Activated naive CD8-positive, alpha-beta T cell treated with anti-CD3 and anti-CD28 coated beads for 36 hours (primary cell): ENCODE results near the gene CD84. TPM values are rescaled to one million over a fixed set of nuclear protein-coding genes. Genes with fewer than 3 reads are reported as not detected.
"Not testable (repeated sequence)": the region's sequence is repeated elsewhere in the genome, so short reads cannot be mapped to it uniquely, and the experiment has no call there.

Source experiments
- DNase-seq: peaks from one replicate; pipeline ENCODE4 v3.0.0; 2021
- H3K27ac Mint-ChIP-seq: one replicate; pipeline ENCODE4 v1.8.0; 2022; ENCODE audit warnings: mild to moderate bottlenecking, moderate library complexity, mixed read lengths
- H3K27me3 Mint-ChIP-seq: one replicate; pipeline ENCODE4 v1.8.0; 2022; ENCODE audit warnings: mild to moderate bottlenecking, mixed read lengths
- H3K36me3 Mint-ChIP-seq: one replicate; pipeline ENCODE4 v1.8.0; 2021; ENCODE audit warnings: mild to moderate bottlenecking, mixed read lengths
- H3K4me1 Mint-ChIP-seq: one replicate; pipeline ENCODE4 v1.8.0; 2021; ENCODE audit warnings: mixed read lengths
- H3K4me3 Mint-ChIP-seq: one replicate; pipeline ENCODE4 v1.8.0; 2022; ENCODE audit warnings: mild to moderate bottlenecking, moderate library complexity, mixed read lengths
- H3K9me3 Mint-ChIP-seq: one replicate; pipeline ENCODE4 v1.8.0; 2022; ENCODE audit warnings: mixed read lengths
- total RNA-seq, 2 experiments: library from RNA; stranded (reverse); gene quantifications; one replicate each; pipeline ENCODE4 v1.2.3, GENCODE V29; 2021

CD84 gene
- total RNA-seq, 2 experiments from 2014 or later, result 13.5 to 13.7 TPM

DNA sequence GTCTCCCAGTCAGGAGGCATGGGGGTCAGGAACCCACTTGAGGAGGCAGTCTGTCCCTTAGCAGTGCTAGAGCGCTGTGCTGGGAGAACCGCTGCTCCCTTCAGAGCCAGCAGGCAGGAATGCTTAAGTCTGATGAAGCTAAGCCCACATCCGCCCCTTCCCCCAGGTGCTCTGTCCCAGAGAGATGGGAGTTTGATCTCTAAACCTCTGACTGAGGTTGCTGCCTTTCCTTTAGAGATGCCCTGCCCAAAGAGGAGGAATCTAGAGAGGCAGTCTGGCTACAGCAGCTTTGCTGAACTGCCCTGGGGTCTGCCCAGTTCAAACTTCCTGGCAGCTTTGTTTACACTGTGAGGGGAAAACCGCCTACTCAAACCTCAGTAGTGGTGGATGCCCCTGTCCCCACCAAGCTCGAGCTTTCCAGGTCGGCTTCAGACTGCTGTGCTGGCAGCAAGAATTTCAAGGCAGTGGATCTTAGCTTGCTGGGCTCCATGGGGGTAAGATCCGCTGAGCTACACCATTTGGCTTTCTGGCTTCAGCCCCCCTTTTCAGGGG lies 49.8 kb downstream of the CD84 start:
- DNase-seq, H3K27me3 Mint-ChIP-seq, H3K4me3 Mint-ChIP-seq: not testable (repeated sequence)
- Mint-ChIP-seq H3K4me1 (peaks cover 25% of the 10 kb centered on the region), H3K27ac (peak overlapping the region; percentile 74), H3K36me3 (peaks cover 46% of the 10 kb centered on the region), H3K9me3 (peaks cover 48% of the 10 kb centered on the region)

DNA sequence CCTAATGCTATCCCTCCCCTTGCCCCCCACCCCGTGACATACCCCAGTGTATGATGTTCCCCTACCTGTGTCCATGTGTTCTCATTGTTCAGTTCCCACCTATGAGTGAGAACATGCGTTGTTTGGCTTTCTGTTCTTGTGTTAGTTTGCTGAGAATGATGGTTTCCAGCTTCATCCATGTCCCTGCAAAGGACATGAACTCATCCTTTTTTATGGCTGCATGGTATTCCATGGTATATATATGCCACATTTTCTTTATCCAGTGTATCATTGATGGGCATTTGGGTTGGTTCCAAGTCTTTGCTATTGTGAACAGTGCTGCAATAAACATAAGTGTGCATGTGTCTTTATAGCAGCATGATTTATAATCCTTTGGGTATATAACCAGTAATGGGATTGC lies 55.5 kb downstream of the CD84 start:
- not testable (repeated sequence) for H3K27me3 Mint-ChIP-seq, DNase-seq
- peaks cover 45% of the 10 kb centered on the region for H3K4me1 Mint-ChIP-seq
- H3K27ac Mint-ChIP-seq, result peak overlapping the region; percentile 71
- peaks cover 60% of the 10 kb centered on the region for H3K36me3 Mint-ChIP-seq
- peaks cover 42% of the 10 kb centered on the region for H3K9me3 Mint-ChIP-seq
- H3K4me3 Mint-ChIP-seq, result peak overlapping the region; percentile 71

DNA sequence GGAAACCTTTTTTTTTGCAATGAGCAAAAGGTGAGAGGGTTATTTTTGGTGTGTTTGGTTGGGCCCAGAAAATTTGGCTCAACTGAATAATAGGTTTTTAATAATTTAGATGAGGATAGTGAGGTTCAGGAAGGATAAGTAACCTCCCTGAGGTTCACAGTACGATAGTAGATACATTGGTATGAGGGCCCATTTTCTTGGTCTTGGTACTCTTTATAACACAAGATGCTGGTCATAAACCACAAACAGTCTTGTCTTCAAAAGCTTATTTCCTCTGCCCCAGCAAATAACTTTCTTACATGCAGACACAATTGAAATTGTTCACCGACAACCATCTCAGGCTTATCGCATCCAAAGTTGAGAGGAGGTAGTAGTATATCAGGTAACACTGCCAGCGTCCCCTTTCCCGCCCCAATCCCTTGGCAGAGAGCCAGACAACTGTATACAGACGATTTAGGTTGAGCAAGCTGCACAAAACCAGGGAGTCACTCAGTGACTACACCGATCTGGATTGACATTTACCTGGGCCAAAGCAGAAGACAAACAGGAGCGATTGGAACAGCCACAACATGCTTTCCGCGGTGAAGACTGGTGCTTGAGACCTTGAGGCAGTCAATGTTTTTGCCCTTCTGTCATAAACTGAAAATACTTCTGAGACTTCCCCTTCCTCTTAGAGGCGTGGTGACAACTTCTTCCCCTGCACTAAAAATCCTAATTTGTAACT lies 56.5 kb downstream of the CD84 start, which contains the start of gene SLAMF6:
SLAMF6 (minus strand) TSS at position 634 of the 724 bp plus-strand sequence; CDS start at position 571, 63 bp downstream.
- peaks cover 59% of the 10 kb centered on the region for H3K36me3 Mint-ChIP-seq
- DNase-seq, result peak; percentile 49
- H3K27me3 Mint-ChIP-seq, result no peaks in the 10 kb centered on the region
- H3K4me1 Mint-ChIP-seq, result peaks cover 52% of the 10 kb centered on the region
- peak within 1 kb of the TSS; percentile 97 for H3K27ac Mint-ChIP-seq
- H3K9me3 Mint-ChIP-seq, result peaks cover 38% of the 10 kb centered on the region
- peak within 1 kb of the TSS; percentile 94 for H3K4me3 Mint-ChIP-seq

DNA sequence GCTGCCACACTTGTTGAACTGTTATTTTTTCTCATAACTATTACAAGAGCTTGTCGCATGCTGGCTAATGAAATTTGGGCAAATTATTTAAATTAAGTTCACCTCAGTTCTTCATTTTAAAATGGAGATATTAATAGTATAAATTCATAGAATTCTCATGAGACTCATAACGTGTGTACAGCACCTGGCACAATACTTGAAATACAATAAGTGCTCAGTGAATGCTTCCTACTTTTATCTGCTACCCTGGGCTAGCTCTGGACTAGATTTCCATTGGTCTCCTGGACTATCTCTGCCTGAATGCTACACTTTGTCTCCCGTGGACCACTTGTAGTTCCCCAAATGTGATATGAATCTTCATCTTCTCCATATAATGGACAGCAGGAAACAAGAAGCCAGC lies 57.2 kb downstream of the CD84 start:
- DNase-seq, result no peak
- Mint-ChIP-seq H3K4me3 (peak overlapping the region; percentile 94), H3K27ac (peak overlapping the region; percentile 97), H3K27me3 (no peaks in the 10 kb centered on the region), H3K9me3 (peaks cover 37% of the 10 kb centered on the region), H3K4me1 (peaks cover 56% of the 10 kb centered on the region), H3K36me3 (peaks cover 61% of the 10 kb centered on the region)

DNA sequence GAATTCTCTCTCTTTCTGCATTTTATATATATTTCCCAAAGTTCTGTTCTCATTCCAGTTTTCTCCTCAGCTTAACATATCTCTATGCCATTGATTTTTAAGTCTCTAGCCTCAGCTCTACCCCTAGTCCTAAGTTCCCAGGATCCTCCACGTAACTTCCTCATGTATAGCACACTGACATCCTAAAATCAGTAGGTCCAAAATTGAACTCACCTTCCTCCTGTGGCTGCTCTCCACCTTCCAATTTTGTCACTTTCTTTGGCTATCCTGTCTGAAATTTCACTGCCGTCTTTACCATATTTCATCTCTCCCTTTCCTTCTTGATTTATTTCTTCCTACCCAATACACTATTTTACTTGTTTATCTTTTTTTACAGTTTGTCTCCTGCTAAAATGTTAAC lies 57.7 kb downstream of the CD84 start:
- Mint-ChIP-seq H3K4me3 (peak overlapping the region; percentile 94), H3K27me3 (no peaks in the 10 kb centered on the region), H3K9me3 (peaks cover 37% of the 10 kb centered on the region), H3K27ac (peak overlapping the region; percentile 97), H3K4me1 (peaks cover 61% of the 10 kb centered on the region), H3K36me3 (peaks cover 61% of the 10 kb centered on the region)
- DNase-seq, result no peak

DNA sequence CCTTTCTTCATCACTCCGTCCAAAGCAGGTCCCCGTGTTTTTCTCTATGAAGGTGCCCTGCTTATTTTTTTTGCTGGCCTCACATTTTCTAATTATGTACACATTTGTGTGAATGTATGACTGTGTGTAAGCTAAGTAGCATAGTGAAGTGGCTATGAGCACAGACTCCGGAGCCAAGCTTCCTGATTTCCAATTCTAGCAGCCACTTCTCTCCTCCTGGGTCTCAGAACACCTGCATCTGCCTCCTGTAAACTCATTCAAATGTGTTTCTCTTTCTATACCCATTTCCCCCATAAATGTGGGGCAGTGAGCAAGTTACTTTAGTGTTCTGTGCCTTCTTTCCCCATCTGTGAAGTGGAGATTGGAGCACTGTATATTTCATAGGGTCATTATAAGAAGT lies 58.3 kb downstream of the CD84 start:
- H3K27ac Mint-ChIP-seq, result peak overlapping the region; percentile 97
- H3K4me1 Mint-ChIP-seq, result peaks cover 65% of the 10 kb centered on the region
- peaks cover 36% of the 10 kb centered on the region for H3K9me3 Mint-ChIP-seq
- H3K4me3 Mint-ChIP-seq, result peak overlapping the region; percentile 94
- DNase-seq, result no peak
- no peaks in the 10 kb centered on the region for H3K27me3 Mint-ChIP-seq
- H3K36me3 Mint-ChIP-seq, result peaks cover 62% of the 10 kb centered on the region

DNA sequence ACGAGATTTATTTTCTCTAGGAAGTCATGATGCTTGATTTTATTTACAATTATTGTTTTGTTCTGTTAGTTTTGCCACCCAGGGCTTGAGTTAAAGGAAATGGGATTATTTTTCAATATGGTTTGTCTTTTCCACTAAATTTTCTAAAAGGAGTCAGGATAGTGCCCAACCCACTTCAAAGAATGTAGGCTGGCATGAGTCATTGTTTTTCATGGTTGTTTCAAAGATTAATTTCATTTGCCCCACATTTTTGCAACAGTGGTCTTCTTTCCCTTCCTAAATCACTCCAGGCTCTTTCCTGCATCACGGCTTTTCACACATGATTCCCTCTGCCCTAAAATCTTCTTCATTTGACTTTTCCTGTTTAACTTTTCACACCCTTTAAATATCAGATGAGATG lies 58.7 kb downstream of the CD84 start:
- peaks cover 64% of the 10 kb centered on the region for H3K36me3 Mint-ChIP-seq
- no peak for DNase-seq
- no peaks in the 10 kb centered on the region for H3K27me3 Mint-ChIP-seq
- H3K4me3 Mint-ChIP-seq, result peak overlapping the region; percentile 94
- H3K27ac Mint-ChIP-seq, result peak overlapping the region; percentile 97
- H3K9me3 Mint-ChIP-seq, result peaks cover 35% of the 10 kb centered on the region
- peaks cover 69% of the 10 kb centered on the region for H3K4me1 Mint-ChIP-seq

DNA sequence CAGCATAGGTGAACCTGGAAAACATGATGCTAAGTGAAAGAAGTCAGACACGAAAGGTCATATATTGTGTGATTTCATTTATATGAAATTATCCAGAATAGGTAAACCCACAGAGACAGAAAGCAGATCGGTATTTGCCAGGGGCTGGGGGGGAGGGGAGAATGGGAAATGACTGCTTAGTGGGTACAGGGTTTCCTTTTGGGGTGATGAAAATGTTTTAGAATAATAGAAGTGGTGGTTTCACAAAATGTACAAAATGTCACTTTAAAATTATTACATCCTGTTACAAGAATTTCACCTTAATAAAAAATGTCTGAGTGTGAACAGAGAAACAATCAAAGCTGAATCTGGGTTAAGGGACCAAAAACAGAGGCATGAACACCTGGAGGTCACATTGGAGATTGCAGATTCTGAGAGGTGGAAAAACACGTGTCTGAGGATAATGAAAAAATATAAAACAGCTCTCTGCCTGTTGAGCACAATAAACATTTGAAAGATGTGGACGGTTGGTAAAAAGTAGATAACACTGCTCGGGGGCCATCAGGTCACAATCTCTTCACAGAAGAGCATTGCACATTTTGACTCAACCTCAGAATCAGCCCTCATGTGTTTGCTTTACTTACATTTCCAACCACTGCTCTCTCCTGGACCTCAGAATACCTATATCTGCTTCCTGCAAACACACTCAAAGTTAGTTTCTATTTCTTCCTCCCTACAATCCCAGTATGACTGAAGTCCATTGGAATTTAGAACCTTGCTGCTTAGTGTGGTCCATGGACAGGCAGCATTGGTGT lies 59.5 kb downstream of the CD84 start:
- peaks cover 64% of the 10 kb centered on the region for H3K36me3 Mint-ChIP-seq
- H3K27me3 Mint-ChIP-seq, result no peaks in the 10 kb centered on the region
- peaks cover 75% of the 10 kb centered on the region for H3K4me1 Mint-ChIP-seq
- peak overlapping the region; percentile 97 for H3K27ac Mint-ChIP-seq
- peak; percentile 42 for DNase-seq
- H3K9me3 Mint-ChIP-seq, result peaks cover 31% of the 10 kb centered on the region
- peak overlapping the region; percentile 94 for H3K4me3 Mint-ChIP-seq

DNA sequence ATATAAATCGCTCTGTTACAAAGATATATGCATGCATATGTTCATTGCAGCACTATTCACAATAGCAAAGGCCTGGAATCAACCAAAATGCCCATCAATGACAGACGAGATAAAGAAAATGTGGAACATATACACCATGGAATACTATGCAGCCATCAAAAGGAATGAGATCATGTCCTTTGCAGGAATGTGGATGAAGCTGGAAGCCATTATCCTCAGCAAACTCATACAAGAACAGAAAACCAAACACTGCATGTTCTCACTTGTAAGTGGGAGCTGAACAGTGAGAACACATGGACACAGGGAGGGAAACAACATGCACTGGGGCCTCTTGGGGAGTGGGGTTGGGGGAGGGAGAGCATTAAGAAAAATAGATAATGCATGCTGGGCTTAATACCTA lies 61.8 kb downstream of the CD84 start:
- Mint-ChIP-seq H3K9me3 (peaks cover 40% of the 10 kb centered on the region), H3K27ac (peak overlapping the region; percentile 85), H3K4me1 (peaks cover 87% of the 10 kb centered on the region), H3K36me3 (peaks cover 81% of the 10 kb centered on the region), H3K4me3 (peak overlapping the region; percentile 19)
- DNase-seq, H3K27me3 Mint-ChIP-seq: not testable (repeated sequence)

DNA sequence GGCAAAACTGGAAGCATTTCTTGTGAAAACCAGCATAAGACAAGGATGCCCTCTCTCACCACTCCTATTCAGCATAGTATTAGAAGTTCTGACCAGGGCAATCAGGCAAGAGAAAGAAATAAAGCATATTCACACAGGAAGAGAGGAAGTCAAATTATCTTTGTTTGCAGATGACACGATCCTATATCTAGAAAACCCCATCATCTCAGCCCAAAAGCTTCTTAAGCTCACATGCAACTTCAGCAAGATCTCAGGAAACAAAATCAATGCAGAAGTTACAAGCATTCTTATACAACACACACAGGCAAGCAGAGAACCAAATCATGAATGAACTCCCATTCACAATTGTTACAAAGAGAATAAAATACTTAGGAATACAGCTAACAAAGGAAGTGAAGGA lies 63.4 kb downstream of the CD84 start:
- Mint-ChIP-seq H3K4me3 (peak overlapping the region; percentile 36), H3K27ac (peak overlapping the region; percentile 76), H3K4me1 (peaks cover 81% of the 10 kb centered on the region), H3K36me3 (peaks cover 84% of the 10 kb centered on the region), H3K9me3 (peaks cover 41% of the 10 kb centered on the region)
- DNase-seq, H3K27me3 Mint-ChIP-seq: not testable (repeated sequence)

DNA sequence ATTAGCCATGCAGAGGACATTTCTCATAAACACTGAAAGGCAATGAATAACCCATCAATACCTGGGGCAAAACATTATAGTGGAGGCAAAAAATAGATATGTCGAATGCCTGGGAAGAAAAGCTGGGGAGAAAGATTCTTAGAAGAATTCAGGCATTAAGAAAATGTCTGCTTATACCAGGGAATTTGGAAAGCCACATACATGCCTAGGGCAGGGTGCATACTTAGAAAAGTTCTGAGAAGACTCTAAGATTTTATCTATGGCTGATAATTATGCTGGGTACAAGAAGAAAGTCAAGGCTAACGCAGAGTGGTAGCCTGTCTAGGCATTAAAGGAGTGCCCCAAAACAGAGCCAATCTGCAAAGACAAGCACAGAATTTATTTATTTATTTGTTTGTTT lies 74.6 kb downstream of the CD84 start:
- no peak for DNase-seq
- H3K27ac Mint-ChIP-seq, result no peak overlapping the region
- peak overlapping the region; percentile 3 for H3K4me3 Mint-ChIP-seq
- H3K9me3 Mint-ChIP-seq, result peaks cover 50% of the 10 kb centered on the region
- no peaks in the 10 kb centered on the region for H3K27me3 Mint-ChIP-seq
- H3K4me1 Mint-ChIP-seq, result peaks cover 40% of the 10 kb centered on the region
- peaks cover 90% of the 10 kb centered on the region for H3K36me3 Mint-ChIP-seq

DNA sequence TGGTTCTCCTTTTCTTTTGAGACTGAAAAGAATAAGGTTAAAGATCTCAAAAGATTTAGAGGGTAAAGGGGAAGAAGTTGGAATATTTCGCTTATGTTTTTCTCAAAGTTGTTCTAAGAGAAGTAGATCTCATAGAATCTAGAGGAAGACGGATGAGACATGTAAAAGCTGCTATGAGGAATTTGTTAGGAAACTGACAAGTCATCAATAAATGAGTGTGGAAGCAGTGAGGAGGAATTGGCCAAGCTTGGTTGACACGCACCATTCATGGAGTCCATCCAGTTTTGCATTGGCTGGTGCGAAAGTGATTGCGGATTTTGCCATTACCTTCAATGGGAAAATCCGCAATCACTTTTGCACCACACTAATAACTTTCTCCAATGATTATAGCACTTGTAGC lies 76.2 kb downstream of the CD84 start:
- Mint-ChIP-seq H3K36me3 (peaks cover 90% of the 10 kb centered on the region), H3K27me3 (no peaks in the 10 kb centered on the region), H3K27ac (peak overlapping the region; percentile 3), H3K9me3 (peaks cover 52% of the 10 kb centered on the region), H3K4me1 (peaks cover 45% of the 10 kb centered on the region), H3K4me3 (no peak overlapping the region)
- no peak for DNase-seq

DNA sequence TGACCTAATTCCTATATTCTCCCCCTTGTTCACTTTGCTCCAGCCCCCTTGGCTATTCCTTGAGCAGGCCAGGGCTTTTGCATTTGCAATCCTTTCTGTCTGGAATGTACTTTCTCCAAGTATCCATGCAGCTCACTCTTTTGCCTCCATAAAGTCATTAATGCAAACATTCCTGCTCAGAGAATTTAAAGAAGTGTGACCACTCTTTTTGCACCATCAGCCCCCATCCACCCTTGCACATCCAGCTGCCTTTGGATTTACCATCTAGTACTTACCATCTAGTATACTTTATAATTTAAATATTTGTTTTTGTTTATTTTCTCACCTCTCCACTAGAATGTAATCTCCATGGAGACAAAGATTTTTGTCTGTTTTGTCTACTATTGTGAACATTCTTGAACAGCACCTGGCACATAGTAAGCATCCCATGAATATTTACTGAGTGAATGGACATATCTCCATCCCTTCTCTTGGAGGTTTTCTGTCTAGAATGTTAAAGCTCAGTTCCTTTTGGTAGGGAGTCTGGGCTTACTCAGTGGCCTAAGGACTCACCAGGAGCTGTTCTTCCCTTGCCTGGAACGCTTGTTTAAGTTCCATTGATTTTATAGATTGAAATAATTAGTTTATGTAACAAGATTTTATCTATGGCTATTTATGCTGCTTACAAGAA lies 78.8 kb downstream of the CD84 start:
- Mint-ChIP-seq H3K36me3 (peaks cover 72% of the 10 kb centered on the region), H3K27me3 (no peaks in the 10 kb centered on the region), H3K4me1 (peaks cover 55% of the 10 kb centered on the region), H3K27ac (no peak overlapping the region), H3K4me3 (no peak overlapping the region), H3K9me3 (peaks cover 31% of the 10 kb centered on the region)
- no peak for DNase-seq

DNA sequence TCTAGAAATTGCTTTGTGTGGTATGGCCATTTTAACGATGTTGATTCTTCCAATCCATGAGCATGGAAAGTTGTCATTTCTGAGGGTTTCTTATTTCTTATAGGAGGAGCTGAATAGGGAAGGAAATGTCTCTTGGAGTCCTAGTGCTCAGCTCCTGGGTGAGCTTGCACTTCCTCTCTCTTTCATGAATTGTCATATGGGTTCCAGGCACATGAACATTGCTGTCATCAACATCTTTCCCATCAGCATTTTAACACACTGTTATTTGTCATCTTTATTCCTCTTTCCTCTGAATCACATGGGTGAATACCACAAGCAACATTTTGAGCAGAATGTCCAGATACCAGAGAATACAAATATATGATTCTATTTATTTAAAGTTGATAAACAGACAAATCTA lies 79.7 kb downstream of the CD84 start:
- H3K36me3 Mint-ChIP-seq, result peaks cover 65% of the 10 kb centered on the region
- no peaks in the 10 kb centered on the region for H3K27me3 Mint-ChIP-seq
- no peak overlapping the region for H3K4me3 Mint-ChIP-seq
- H3K4me1 Mint-ChIP-seq, result peaks cover 58% of the 10 kb centered on the region
- DNase-seq, result no peak
- H3K27ac Mint-ChIP-seq, result no peak overlapping the region
- peaks cover 31% of the 10 kb centered on the region for H3K9me3 Mint-ChIP-seq
